Suppressor macrophage (primary cell): ENCODE results near the gene MYO1D.
"Not testable (repeated sequence)": the region's sequence is repeated elsewhere in the genome, so short reads cannot be mapped to it uniquely, and the experiment has no call there.

Source experiments
- DNase-seq, 4 experiments: peaks; one replicate each; pipeline ENCODE4 v3.0.0-alpha.2; 2020 to 2022

Gene MYO1D

GRCh38 chr17:32773856-32774694, 102.8 kb downstream of the MYO1D start:
- DNase-seq: no peak

GRCh38 chr17:32772453-32773025, 104.4 kb downstream of the MYO1D start:
- no peak for DNase-seq

DNA sequence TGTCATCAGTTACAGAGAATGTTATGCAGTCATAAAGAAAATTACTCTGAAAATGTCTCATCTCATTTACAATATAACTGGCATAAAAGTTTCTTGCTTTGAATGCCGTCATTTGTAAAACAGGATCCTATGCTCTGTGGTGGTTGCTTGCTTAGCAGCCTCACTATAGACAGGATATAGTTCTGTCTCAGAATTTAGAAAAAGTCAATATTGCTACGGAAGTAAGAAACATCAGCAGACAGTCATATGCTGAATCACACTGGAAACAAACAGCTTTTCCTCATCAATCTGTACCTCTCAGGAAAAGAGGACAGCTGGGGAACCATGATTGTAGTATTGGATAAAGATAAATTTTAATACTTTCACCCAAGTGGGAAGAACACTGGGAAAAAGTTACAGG, 105.5 kb downstream of the MYO1D start:
- DNase-seq: no peak

GRCh38 chr17:32769846-32770245, 107.1 kb downstream of the MYO1D start:
- DNase-seq: no peak

GRCh38 chr17:32763855-32764439, 113.0 kb downstream of the MYO1D start:
- peak in 2 of 4 experiments; percentile 7 to 23 for DNase-seq

- DNase-seq: no peak
Measured at GRCh38 chr17:32759476-32759875, 117.4 kb downstream of the MYO1D start.

GRCh38 chr17:32757963-32758362, 119.0 kb downstream of the MYO1D start:
- DNase-seq: no peak

- DNase-seq: no peak
Measured at GRCh38 chr17:32756696-32757095, 120.2 kb downstream of the MYO1D start.

GRCh38 chr17:32755045-32755805, 121.7 kb downstream of the MYO1D start:
- DNase-seq: peak; percentile 20 to 82 (median 66)

GRCh38 chr17:32752934-32753333, 124.0 kb downstream of the MYO1D start:
- no peak for DNase-seq

GRCh38 chr17:32747856-32748255, 129.1 kb downstream of the MYO1D start:
- peak; percentile 6 to 45 (median 27) for DNase-seq

DNA sequence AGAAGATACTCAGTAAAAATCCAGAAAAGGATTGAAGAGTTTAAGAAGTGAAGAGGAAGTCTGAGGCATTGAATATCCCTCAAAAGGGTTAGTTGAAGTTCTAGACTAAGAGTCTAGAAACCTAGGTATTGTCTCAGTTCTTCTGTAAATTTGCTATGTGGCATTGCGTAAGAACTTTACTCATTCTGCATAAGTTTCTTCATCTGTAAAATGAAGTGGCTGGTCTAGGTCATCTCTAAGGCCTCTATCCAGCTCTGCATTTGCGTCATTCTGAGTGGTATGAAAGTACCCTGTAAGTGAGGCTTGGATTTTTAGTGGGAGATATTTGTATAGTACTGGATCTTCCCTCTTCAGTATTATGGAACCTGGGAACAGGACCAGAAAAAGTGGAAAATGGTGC, 130.2 kb downstream of the MYO1D start:
- peak; percentile 34 to 78 (median 60) for DNase-seq

GRCh38 chr17:32746280-32746679, 130.6 kb downstream of the MYO1D start:
- no peak for DNase-seq

DNA sequence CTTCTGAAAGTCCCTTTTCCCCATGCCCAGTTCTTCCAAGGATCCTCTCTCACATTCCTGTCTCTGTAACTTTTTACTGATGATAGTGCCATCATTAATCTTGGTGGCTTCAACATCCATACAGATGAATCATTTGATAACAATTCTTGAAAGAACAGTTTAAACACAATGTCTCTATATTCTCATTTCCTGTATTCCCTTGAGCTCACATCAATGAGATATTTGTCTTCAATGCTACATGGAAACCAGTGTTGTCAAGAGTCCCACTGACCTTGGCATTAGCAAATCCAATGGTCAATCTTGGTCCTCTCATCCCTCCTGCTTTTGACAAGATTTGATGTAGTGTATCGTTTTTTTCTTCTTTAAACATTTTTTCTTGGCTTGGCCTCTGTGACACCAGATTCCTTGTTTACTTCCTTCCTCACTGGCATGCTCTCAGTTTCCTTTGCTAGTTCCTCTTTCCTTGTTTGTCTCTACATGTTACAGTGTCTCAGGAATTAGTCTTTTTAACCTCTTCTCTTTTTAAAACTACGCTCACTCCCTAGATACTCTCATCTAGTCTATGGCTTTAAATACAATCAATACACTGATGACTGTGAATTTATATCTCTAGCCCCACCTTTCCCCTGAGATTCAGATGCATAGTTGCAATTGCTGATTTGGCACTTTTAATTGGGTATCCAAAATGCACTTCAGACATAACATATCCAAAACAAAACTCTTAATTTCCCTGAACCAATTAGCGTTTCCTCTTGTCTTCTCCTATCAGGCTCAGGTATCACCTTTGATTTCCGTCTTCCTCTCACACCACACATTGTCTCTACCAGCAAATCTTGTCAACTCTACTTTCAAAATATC, 134.0 kb downstream of the MYO1D start:
- DNase-seq: peak; percentile 31 to 76 (median 55)

- no peak for DNase-seq
Measured at GRCh38 chr17:32741381-32741780, 135.5 kb downstream of the MYO1D start.

DNA sequence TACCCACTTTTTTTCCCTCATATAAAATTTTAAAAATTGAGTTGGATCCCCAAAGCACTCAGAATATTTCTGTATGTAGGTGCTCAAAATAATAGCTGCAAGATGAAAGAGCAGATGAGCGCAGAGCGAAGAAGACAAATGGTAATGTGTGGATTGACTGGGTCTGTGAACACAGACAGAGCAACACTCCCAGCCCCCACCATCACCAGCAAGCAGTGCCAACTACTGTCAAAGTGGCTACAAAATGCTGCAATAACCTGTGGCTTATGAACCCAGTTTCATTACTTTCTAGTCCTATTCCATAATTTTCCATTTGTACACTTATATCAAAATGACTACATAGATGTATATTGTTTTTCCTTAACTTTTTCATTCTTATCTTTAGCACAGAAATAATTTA, 137.2 kb downstream of the MYO1D start:
- no peak for DNase-seq

- DNase-seq: not testable (repeated sequence)
Measured at GRCh38 chr17:32739151-32739550, 137.8 kb downstream of the MYO1D start.

DNA sequence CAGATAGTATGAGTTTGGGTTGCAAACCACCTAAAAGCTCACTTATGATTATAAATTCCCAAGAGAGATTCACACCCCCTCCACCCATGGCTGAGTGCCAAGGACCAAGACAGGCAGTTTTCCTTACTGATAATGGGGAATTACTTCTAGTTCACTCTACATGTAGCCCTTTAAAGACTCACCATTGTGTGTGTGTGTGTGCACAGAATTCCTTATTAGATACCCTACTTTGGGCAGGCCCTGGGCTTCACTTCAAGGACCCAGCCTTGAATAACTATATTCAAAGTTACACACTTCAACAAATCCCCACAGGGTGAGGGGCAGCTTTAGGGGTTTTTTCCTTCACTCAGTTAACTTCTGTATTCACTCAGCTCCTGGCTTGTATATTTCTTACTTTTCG, 143.5 kb downstream of the MYO1D start:
- DNase-seq: no peak

- DNase-seq: no peak
Measured at GRCh38 chr17:32732900-32733299, 144.0 kb downstream of the MYO1D start.

DNA sequence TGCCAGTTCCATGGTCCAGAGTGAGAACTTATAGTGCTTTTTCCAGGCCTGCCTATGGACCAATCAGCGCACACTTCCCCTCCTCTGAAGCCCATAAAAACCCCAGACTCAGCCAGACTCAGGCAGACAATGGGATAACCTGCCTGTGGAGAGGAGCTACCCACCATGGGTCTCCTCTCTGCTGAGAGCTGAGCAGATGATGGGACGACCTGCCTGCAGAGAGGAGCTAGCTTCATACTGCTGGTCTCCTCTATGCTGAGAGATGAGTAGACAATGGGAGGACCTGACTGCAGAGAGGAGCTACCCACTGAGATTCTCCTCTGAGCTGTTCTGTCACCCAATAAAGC, 144.7 kb downstream of the MYO1D start:
- DNase-seq: no peak

GRCh38 chr17:32731556-32732295, 145.2 kb downstream of the MYO1D start:
- no peak for DNase-seq

- no peak for DNase-seq
Measured at GRCh38 chr17:32727681-32728080, 149.2 kb downstream of the MYO1D start.
